HEK293 (cell line): ENCODE results near the gene CDH22.

Experiments
- CTCF ChIA-PET: fragments of 350-600 bp; formaldehyde crosslinking; extraction: SDS; loops from one replicate; lab custom pipeline; 2021; ENCODE audit warnings: antibody characterized with exemption; lab: Yijun Ruan, JAX
- POLR2A ChIA-PET: fragments of 300-600 bp; formaldehyde crosslinking; extraction: SDS; loops from one replicate; lab custom pipeline; 2020; ENCODE audit warnings: antibody characterized with exemption, inconsistent platforms; lab: Yijun Ruan, JAX
- H3K27ac ChIP-seq: fragments of 200-500 bp; sonication (Bioruptor generic); 2 replicates; pipeline ENCODE4 v1.5.1; 2014; ENCODE audit warnings: low read depth, low read length, control low read depth, inconsistent platforms; ENCODE audit errors: extremely low read depth
- H3K36me3 ChIP-seq, 2 experiments: fragments of 200-500 bp in 1 of 2; sonication (Bioruptor generic) in 1 of 2; 1 replicate in 1 of 2; 2 replicates in 1 of 2; pipeline ENCODE4 v1.5.1; 2014 to 2017; ENCODE audit warnings: inconsistent platforms in 2 of 2, low read length in 2 of 2; ENCODE audit not compliant: control insufficient read depth in 2 of 2, insufficient read depth in 1 of 2
- H3K4me1 ChIP-seq: fragments of 200-500 bp; sonication (Bioruptor generic); 2 replicates; pipeline ENCODE4 v1.5.1; 2014; ENCODE audit warnings: mild to moderate bottlenecking, low read length, inconsistent platforms; ENCODE audit not compliant: control insufficient read depth, insufficient read depth
- H3K4me3 ChIP-seq: 2 replicates; pipeline ENCODE4 v1.5.1; 2011; ENCODE audit warnings: low read depth, mild to moderate bottlenecking, control low read depth, low read length, moderate library complexity
- H3K9me3 ChIP-seq: fragments of 200-500 bp; sonication (Bioruptor generic); 2 replicates; pipeline ENCODE4 v1.5.1; 2014; ENCODE audit warnings: low read depth, low read length, inconsistent platforms; ENCODE audit not compliant: control insufficient read depth, insufficient read depth
- HOXD13 ChIP-seq: sonication (generic); formaldehyde crosslinking; IDR thresholded peaks from 2 replicates; pipeline ENCODE4 v1.8.0; 2022; ENCODE audit warnings: missing genetic modification reagents, borderline replicate concordance
- MEIS1 ChIP-seq: sonication (generic); formaldehyde crosslinking; IDR thresholded peaks from 2 replicates; pipeline ENCODE4 v1.8.1; 2022; ENCODE audit warnings: missing genetic modification reagents, mild to moderate bottlenecking, borderline replicate concordance
- REPIN1 ChIP-seq: fragments of 450-650 bp; formaldehyde crosslinking; IDR thresholded peaks from 2 replicates; pipeline ENCODE4 v1.5.1; 2017; ENCODE audit warnings: missing biosample characterization, missing genetic modification characterization, low read depth
- ZFHX2 ChIP-seq: fragments of 450-650 bp; formaldehyde crosslinking; conservative IDR thresholded peaks from 2 replicates; pipeline ENCODE4 v1.5.1; 2016; ENCODE audit warnings: missing biosample characterization, missing genetic modification characterization
- ZNF121 ChIP-seq: fragments of 450-650 bp; formaldehyde crosslinking; IDR thresholded peaks from 2 replicates; pipeline ENCODE4 v1.5.1; 2016; ENCODE audit warnings: missing biosample characterization, missing genetic modification characterization
- ZNF157 ChIP-seq: fragments of 450-650 bp; formaldehyde crosslinking; IDR thresholded peaks from 2 replicates; pipeline ENCODE4 v1.5.1; 2016; ENCODE audit warnings: missing biosample characterization, missing genetic modification characterization
- ZNF174 ChIP-seq: fragments of 450-650 bp; formaldehyde crosslinking; IDR thresholded peaks from 2 replicates; pipeline ENCODE4 v1.5.0; 2017; ENCODE audit warnings: missing biosample characterization, mild to moderate bottlenecking, missing genetic modification characterization
- ZNF239 ChIP-seq: fragments of 450-650 bp; formaldehyde crosslinking; IDR thresholded peaks from 2 replicates; pipeline ENCODE4 v1.5.1; 2016; ENCODE audit warnings: missing biosample characterization, missing genetic modification characterization
- ZNF335 ChIP-seq: fragments of 450-650 bp; formaldehyde crosslinking; conservative IDR thresholded peaks from 2 replicates; pipeline ENCODE4 v1.5.1; 2016; ENCODE audit warnings: missing biosample characterization, missing genetic modification characterization
- ZNF449 ChIP-seq: fragments of 450-650 bp; formaldehyde crosslinking; IDR thresholded peaks from 2 replicates; pipeline ENCODE4 v1.5.1; 2017; ENCODE audit warnings: missing biosample characterization, mild to moderate bottlenecking, missing genetic modification characterization, moderate library complexity
- ZNF561 ChIP-seq: fragments of 450-650 bp; IDR thresholded peaks from 2 replicates; pipeline ENCODE4 v1.5.1; 2018; ENCODE audit warnings: missing biosample characterization, missing genetic modification characterization, borderline replicate concordance
- ZNF610 ChIP-seq: fragments of 450-650 bp; formaldehyde crosslinking; IDR thresholded peaks from 2 replicates; pipeline ENCODE4 v1.5.1; 2016; ENCODE audit warnings: missing biosample characterization, missing genetic modification characterization, borderline replicate concordance
- ZNF629 ChIP-seq: fragments of 450-650 bp; formaldehyde crosslinking; IDR thresholded peaks from 2 replicates; pipeline ENCODE4 v1.5.1; 2017; ENCODE audit warnings: missing biosample characterization, missing genetic modification characterization
- ZNF707 ChIP-seq: fragments of 450-650 bp; formaldehyde crosslinking; IDR thresholded peaks from 2 replicates; pipeline ENCODE4 v1.5.1; 2016; ENCODE audit warnings: missing biosample characterization, missing genetic modification characterization
- ZNF747 ChIP-seq: fragments of 450-650 bp; formaldehyde crosslinking; IDR thresholded peaks from 2 replicates; pipeline ENCODE4 v1.5.1; 2016; ENCODE audit warnings: missing biosample characterization, missing genetic modification characterization
- ZNF792 ChIP-seq: fragments of 450-650 bp; formaldehyde crosslinking; IDR thresholded peaks from 2 replicates; pipeline ENCODE4 v1.5.1; 2016; ENCODE audit warnings: missing biosample characterization, missing genetic modification characterization
- ZSCAN16 ChIP-seq: fragments of 450-650 bp; formaldehyde crosslinking; IDR thresholded peaks from 2 replicates; pipeline ENCODE4 v1.5.1; 2016; ENCODE audit warnings: missing biosample characterization, missing genetic modification characterization
- TF ChIP-seq, protein P1 (sequence below): fragments of 450-650 bp; formaldehyde crosslinking; IDR thresholded peaks from 2 replicates; pipeline ENCODE4 v1.5.0; 2017; ENCODE audit warnings: missing biosample characterization, missing genetic modification characterization, borderline replicate concordance
- TF ChIP-seq, protein P2 (sequence below): fragments of 450-650 bp; formaldehyde crosslinking; IDR thresholded peaks from 2 replicates; pipeline ENCODE4 v1.5.1; 2016; ENCODE audit warnings: missing biosample characterization, missing genetic modification characterization
- TF ChIP-seq, protein P3 (sequence below): fragments of 450-650 bp; formaldehyde crosslinking; IDR thresholded peaks from 2 replicates; pipeline ENCODE4 v1.5.1; 2016; ENCODE audit warnings: missing biosample characterization, missing genetic modification characterization

CDH22 gene

GRCh38 chr20:46354207-46354555 is 45.9 kb upstream of the CDH22 start:
- peaks cover 0 to 56% of the 10 kb centered on the region in 2 experiments; a peak in 1 of 3 replicates for H3K36me3 ChIP-seq
- CTCF ChIA-PET = no interaction called here

More at GRCh38 chr20:46354207-46354555, 45.9 kb upstream of the CDH22 start:
- TF ChIP-seq HOXD13 (CRISPR knock-in tag) = no peak
- no peak for TF ChIP-seq ZNF561 (tag by site-specific recombination)
- TF ChIP-seq ZNF610 (tag by site-specific recombination) = no peak
- TF ChIP-seq ZFHX2 (tag by site-specific recombination) = no peak
- TF ChIP-seq ZNF747 (tag by site-specific recombination) = no peak
- TF ChIP-seq ZSCAN16 (tag by site-specific recombination) = no peak
- TF ChIP-seq, protein P1, sequence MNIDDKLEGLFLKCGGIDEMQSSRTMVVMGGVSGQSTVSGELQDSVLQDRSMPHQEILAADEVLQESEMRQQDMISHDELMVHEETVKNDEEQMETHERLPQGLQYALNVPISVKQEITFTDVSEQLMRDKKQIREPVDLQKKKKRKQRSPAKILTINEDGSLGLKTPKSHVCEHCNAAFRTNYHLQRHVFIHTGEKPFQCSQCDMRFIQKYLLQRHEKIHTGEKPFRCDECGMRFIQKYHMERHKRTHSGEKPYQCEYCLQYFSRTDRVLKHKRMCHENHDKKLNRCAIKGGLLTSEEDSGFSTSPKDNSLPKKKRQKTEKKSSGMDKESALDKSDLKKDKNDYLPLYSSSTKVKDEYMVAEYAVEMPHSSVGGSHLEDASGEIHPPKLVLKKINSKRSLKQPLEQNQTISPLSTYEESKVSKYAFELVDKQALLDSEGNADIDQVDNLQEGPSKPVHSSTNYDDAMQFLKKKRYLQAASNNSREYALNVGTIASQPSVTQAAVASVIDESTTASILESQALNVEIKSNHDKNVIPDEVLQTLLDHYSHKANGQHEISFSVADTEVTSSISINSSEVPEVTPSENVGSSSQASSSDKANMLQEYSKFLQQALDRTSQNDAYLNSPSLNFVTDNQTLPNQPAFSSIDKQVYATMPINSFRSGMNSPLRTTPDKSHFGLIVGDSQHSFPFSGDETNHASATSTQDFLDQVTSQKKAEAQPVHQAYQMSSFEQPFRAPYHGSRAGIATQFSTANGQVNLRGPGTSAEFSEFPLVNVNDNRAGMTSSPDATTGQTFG (tag by site-specific recombination) = no peak
- TF ChIP-seq, protein P2, sequence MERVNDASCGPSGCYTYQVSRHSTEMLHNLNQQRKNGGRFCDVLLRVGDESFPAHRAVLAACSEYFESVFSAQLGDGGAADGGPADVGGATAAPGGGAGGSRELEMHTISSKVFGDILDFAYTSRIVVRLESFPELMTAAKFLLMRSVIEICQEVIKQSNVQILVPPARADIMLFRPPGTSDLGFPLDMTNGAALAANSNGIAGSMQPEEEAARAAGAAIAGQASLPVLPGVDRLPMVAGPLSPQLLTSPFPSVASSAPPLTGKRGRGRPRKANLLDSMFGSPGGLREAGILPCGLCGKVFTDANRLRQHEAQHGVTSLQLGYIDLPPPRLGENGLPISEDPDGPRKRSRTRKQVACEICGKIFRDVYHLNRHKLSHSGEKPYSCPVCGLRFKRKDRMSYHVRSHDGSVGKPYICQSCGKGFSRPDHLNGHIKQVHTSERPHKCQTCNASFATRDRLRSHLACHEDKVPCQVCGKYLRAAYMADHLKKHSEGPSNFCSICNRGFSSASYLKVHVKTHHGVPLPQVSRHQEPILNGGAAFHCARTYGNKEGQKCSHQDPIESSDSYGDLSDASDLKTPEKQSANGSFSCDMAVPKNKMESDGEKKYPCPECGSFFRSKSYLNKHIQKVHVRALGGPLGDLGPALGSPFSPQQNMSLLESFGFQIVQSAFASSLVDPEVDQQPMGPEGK (tag by site-specific recombination) = no peak
- no peak for TF ChIP-seq REPIN1 (tag by site-specific recombination)
- no peak for TF ChIP-seq MEIS1 (CRISPR knock-in tag)
- TF ChIP-seq ZNF157 (tag by site-specific recombination) = no peak
- no peak for TF ChIP-seq ZNF629 (tag by site-specific recombination)
- no peak for TF ChIP-seq ZNF792
- TF ChIP-seq ZNF707 (tag by site-specific recombination) = no peak
- TF ChIP-seq, protein P3, sequence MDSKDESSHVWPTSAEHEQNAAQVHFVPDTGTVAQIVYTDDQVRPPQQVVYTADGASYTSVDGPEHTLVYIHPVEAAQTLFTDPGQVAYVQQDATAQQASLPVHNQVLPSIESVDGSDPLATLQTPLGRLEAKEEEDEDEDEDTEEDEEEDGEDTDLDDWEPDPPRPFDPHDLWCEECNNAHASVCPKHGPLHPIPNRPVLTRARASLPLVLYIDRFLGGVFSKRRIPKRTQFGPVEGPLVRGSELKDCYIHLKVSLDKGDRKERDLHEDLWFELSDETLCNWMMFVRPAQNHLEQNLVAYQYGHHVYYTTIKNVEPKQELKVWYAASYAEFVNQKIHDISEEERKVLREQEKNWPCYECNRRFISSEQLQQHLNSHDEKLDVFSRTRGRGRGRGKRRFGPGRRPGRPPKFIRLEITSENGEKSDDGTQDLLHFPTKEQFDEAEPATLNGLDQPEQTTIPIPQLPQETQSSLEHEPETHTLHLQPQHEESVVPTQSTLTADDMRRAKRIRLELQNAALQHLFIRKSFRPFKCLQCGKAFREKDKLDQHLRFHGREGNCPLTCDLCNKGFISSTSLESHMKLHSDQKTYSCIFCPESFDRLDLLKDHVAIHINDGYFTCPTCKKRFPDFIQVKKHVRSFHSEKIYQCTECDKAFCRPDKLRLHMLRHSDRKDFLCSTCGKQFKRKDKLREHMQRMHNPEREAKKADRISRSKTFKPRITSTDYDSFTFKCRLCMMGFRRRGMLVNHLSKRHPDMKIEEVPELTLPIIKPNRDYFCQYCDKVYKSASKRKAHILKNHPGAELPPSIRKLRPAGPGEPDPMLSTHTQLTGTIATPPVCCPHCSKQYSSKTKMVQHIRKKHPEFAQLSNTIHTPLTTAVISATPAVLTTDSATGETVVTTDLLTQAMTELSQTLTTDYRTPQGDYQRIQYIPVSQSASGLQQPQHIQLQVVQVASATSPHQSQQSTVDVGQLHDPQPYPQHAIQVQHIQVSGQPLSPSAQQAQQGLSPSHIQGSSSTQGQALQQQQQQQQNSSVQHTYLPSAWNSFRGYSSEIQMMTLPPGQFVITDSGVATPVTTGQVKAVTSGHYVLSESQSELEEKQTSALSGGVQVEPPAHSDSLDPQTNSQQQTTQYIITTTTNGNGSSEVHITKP (tag by site-specific recombination) = no peak
- no peak for TF ChIP-seq ZNF174 (tag by site-specific recombination)
- TF ChIP-seq ZNF121 (tag by site-specific recombination) = no peak
- no peak for TF ChIP-seq ZNF239 (tag by site-specific recombination)
- TF ChIP-seq ZNF335 (tag by site-specific recombination) = no peak
- no peak for TF ChIP-seq ZNF449 (tag by site-specific recombination)
- Histone ChIP-seq H3K9me3 (no peaks in the 10 kb centered on the region), H3K4me3 (no peak overlapping the region), H3K27ac (no peak overlapping the region), H3K4me1 (no peaks in the 10 kb centered on the region)
- POLR2A ChIA-PET = interaction anchor here (1.3 kb wide), 1 partner anchor 10 kb away, joined by 3 read pairs; no protein-coding TSS in a partner anchor
